Parathyroid adenoma (tissue), 2 donors: ENCODE data around the gene THUMPD2.

ENCODE experiments used
- H2AFZ ChIP-seq: fragments of 300-600 bp; sonication (generic); one replicate; pipeline ENCODE4 v1.7.0; 2017; ENCODE audit warnings: antibody characterized with exemption, mild to moderate bottlenecking
- H3K27ac ChIP-seq: fragments of 300-600 bp; sonication (generic); one replicate; pipeline ENCODE4 v1.7.0; 2017
- H3K27me3 ChIP-seq: fragments of 300-600 bp; sonication (generic); one replicate; pipeline ENCODE4 v1.7.0; 2017; ENCODE audit warnings: low read length; ENCODE audit not compliant: control insufficient read depth, insufficient read depth
- H3K36me3 ChIP-seq: fragments of 300-600 bp; sonication (generic); one replicate; pipeline ENCODE4 v1.7.0; 2017; ENCODE audit warnings: low read length; ENCODE audit not compliant: control insufficient read depth, insufficient read depth
- H3K4me1 ChIP-seq: fragments of 300-600 bp; sonication (generic); one replicate; pipeline ENCODE4 v1.7.0; 2017; ENCODE audit warnings: control low read depth
- H3K4me2 ChIP-seq: fragments of 300-600 bp; sonication (generic); one replicate; pipeline ENCODE4 v1.7.0; 2017; ENCODE audit warnings: low read length
- H3K4me3 ChIP-seq: fragments of 300-600 bp; sonication (generic); one replicate; pipeline ENCODE4 v1.7.0; 2017; ENCODE audit warnings: low read depth, low read length
- H3K79me2 ChIP-seq: fragments of 300-600 bp; sonication (generic); one replicate; pipeline ENCODE4 v1.7.0; 2017; ENCODE audit warnings: control low read depth
- H3K9ac ChIP-seq: fragments of 300-600 bp; sonication (generic); one replicate; pipeline ENCODE4 v1.7.0; 2017; ENCODE audit warnings: mild to moderate bottlenecking
- H3K9me3 ChIP-seq: fragments of 300-600 bp; sonication (generic); one replicate; pipeline ENCODE4 v1.7.0; 2017; ENCODE audit warnings: low read length; ENCODE audit not compliant: control insufficient read depth
- CTCF ChIP-seq: fragments of 300-600 bp; sonication (generic); IDR thresholded peaks from one replicate; pipeline ENCODE4 v1.7.0; 2017; ENCODE audit warnings: antibody characterized with exemption, mild to moderate bottlenecking
- donor health status: primary hyperparathyroidism.

THUMPD2 gene

GRCh38 chr2:39762448-39762847, 16.6 kb downstream of the THUMPD2 start:
- no peak for TF ChIP-seq CTCF
- Histone ChIP-seq H3K4me2 (no peak overlapping the region), H3K36me3 (no peaks in the 10 kb centered on the region), H3K4me3 (no peak overlapping the region), H3K9ac (no peak overlapping the region), H3K27ac (no peak overlapping the region), H2AFZ (no peak overlapping the region), H3K9me3 (no peaks in the 10 kb centered on the region), H3K4me1 (no peaks in the 10 kb centered on the region), H3K79me2 (no peaks in the 10 kb centered on the region), H3K27me3 (no peaks in the 10 kb centered on the region)

DNA sequence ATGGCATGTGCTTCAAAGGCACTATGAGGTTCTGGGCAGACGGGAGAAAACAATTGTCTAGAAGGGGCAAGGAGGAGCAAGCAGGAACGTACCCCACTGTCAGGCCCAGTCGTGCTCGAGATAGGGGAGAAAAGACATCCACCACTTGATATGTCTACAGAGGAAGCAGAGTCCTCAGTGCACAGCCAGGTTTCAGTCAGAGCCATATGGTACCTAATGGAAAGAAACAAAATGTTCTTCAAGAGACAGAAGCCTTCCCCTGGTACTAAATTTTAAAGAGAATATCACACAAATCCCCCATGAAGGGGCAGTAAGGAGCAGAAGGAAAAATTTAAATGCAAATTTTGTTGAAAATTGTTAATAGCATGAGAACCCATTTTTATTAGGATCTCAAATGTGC, 21.9 kb downstream of the THUMPD2 start:
- Histone ChIP-seq H3K4me3 (no peak overlapping the region), H3K27me3 (no peaks in the 10 kb centered on the region), H3K4me2 (no peak overlapping the region), H3K9ac (no peak overlapping the region), H3K27ac (no peak overlapping the region), H2AFZ (no peak overlapping the region), H3K9me3 (no peaks in the 10 kb centered on the region), H3K79me2 (no peaks in the 10 kb centered on the region), H3K4me1 (no peaks in the 10 kb centered on the region), H3K36me3 (no peaks in the 10 kb centered on the region)
- no peak for TF ChIP-seq CTCF

DNA sequence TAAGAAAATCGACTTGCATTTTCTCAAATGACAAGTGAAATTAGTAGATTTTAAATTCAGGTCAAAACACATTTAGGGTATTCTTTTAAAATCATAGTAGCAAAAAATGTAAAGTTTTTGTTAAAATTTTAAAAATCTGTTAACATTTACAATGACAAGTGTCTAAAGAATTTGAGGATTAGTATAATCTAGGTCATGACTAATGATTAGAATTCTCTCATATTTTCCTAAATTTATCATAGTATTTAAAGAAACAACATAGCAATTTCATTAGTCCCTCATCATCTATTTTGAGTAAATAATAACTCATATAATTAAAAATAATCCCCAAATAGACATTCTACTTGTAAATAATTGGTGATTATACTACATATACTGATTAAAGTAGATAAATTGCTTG, 23.6 kb downstream of the THUMPD2 start:
- no peak overlapping the region for H2AFZ ChIP-seq
- H3K4me2 ChIP-seq, result no peak overlapping the region
- H3K4me3 ChIP-seq, result no peak overlapping the region
- no peak overlapping the region for H3K9ac ChIP-seq
- H3K27me3 ChIP-seq, result no peaks in the 10 kb centered on the region
- no peak for TF ChIP-seq CTCF
- no peaks in the 10 kb centered on the region for H3K4me1 ChIP-seq
- no peaks in the 10 kb centered on the region for H3K9me3 ChIP-seq
- no peaks in the 10 kb centered on the region for H3K79me2 ChIP-seq
- no peak overlapping the region for H3K27ac ChIP-seq
- no peaks in the 10 kb centered on the region for H3K36me3 ChIP-seq

DNA sequence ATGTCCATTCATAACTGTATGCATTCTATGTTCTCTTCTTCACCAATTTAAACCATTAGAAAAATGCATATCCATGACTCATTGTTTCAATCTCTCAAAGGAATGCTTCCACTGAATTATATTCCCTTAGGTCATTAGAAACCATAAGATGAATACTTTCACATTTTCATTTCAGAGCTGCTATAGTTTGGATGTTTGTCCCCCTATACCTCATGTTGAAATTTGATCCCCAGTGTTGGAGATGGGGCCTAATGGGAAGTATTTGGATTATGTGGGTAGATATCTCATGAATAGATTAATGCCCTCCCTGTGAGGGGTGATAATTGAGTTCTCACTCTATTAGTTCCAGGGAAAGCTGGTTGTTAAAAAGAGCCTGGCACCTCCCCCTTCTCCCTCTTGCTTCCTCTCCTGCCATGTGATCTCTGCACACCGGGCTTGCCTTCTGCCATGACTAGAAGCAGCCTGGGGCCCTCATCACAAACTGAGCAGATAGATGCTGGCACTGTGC, 35.7 kb downstream of the THUMPD2 start:
- no peaks in the 10 kb centered on the region for H3K27me3 ChIP-seq
- H3K36me3 ChIP-seq, result no peaks in the 10 kb centered on the region
- no peak overlapping the region for H3K4me2 ChIP-seq
- no peak overlapping the region for H3K4me3 ChIP-seq
- H3K9me3 ChIP-seq, result no peaks in the 10 kb centered on the region
- no peak overlapping the region for H3K9ac ChIP-seq
- TF ChIP-seq CTCF, result no peak
- no peaks in the 10 kb centered on the region for H3K79me2 ChIP-seq
- H3K4me1 ChIP-seq, result no peaks in the 10 kb centered on the region
- no peak overlapping the region for H3K27ac ChIP-seq
- H2AFZ ChIP-seq, result no peak overlapping the region

- H2AFZ ChIP-seq, result no peak overlapping the region
- TF ChIP-seq CTCF, result no peak
- H3K36me3 ChIP-seq, result no peaks in the 10 kb centered on the region
Measured at GRCh38 chr2:39741871-39742270, 37.2 kb downstream of the THUMPD2 start.

More at GRCh38 chr2:39741871-39742270, 37.2 kb downstream of the THUMPD2 start:
- Histone ChIP-seq H3K27me3 (no peaks in the 10 kb centered on the region), H3K9me3 (no peaks in the 10 kb centered on the region), H3K79me2 (no peaks in the 10 kb centered on the region), H3K9ac (no peak overlapping the region), H3K27ac (no peak overlapping the region), H3K4me1 (no peaks in the 10 kb centered on the region), H3K4me3 (no peak overlapping the region), H3K4me2 (no peak overlapping the region)
